GM12891 (cell line): Measurements from ENCODE around the gene CD226.

ENCODE experiments used
- POLR2A ChIP-seq: IDR thresholded peaks from 2 replicates; pipeline ENCODE4 v1.6.1; 2011; ENCODE audit warnings: low read depth, low read length, control low read depth
- SPI1 ChIP-seq: IDR thresholded peaks from 2 replicates; pipeline ENCODE4 v1.6.1; 2011; ENCODE audit warnings: low read depth, low read length, control low read depth

GRCh38 chr18:69961718-69962117, 14.0 kb upstream of the CD226 start:
- TF ChIP-seq POLR2A, result no peak
- TF ChIP-seq SPI1, result no peak
